ENCODE data around the gene WDR43. TPM values are rescaled to one million over a fixed set of nuclear protein-coding genes. Genes with fewer than 3 reads are reported as not detected.

Gene WDR43
- total and polyA plus RNA-seq, 4 donors, result 9.0 to 53.1 (median 29.3) TPM

DNA sequence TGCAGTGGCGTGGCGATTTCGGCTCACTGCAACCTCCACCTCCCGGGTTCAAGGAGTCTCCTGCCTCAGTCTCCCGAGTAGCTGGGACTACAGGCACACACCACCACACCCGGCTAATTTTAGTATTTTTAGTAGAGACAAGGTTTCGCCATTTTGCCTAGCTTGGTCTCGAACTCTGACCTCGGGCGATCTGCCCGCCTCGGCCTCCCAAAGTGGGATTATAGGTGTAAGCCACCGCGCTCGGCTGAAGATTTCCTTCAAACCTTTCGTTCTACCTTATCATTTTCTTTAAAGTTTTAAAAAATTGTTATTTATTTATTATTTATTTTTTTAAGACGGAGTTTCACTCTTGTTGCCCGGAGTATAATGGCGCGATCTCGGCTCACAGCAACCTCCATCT lies 979 bp upstream of the WDR43 start:
- Histone ChIP-seq H3K27me3 (ENCODE audit: control insufficient read depth in 1 of 2, insufficient read depth in 2 of 2, low read length in 1 of 2) (no peaks in the 10 kb centered on the region), H3K4me1 (ENCODE audit: control insufficient read depth in 1 of 2, insufficient read depth in 2 of 2, low read length in 2 of 2) (peaks cover 0 to 6% of the 10 kb centered on the region in 2 donors), H3K9me3 (ENCODE audit: control insufficient read depth, low read length) (no peaks in the 10 kb centered on the region), H3K27ac (ENCODE audit: low read depth in 1 of 2, low read length in 2 of 2) (no peak overlapping the region), H3K4me3 (ENCODE audit: low read length in 2 of 2) (no peak overlapping the region), H3K36me3 (ENCODE audit: control insufficient read depth in 1 of 2, insufficient read depth in 2 of 2, low read length in 1 of 2) (no peaks in the 10 kb centered on the region)
- ATAC-seq (ENCODE audit: low FRiP score) (no peak), DNase-seq (no peak)
- intact Hi-C loops (cut with DNase I), result no loop called here
- WGBS, 2 donors, result 95 to 98% methylated on average over 21 of the region's 21 CpGs

DNA sequence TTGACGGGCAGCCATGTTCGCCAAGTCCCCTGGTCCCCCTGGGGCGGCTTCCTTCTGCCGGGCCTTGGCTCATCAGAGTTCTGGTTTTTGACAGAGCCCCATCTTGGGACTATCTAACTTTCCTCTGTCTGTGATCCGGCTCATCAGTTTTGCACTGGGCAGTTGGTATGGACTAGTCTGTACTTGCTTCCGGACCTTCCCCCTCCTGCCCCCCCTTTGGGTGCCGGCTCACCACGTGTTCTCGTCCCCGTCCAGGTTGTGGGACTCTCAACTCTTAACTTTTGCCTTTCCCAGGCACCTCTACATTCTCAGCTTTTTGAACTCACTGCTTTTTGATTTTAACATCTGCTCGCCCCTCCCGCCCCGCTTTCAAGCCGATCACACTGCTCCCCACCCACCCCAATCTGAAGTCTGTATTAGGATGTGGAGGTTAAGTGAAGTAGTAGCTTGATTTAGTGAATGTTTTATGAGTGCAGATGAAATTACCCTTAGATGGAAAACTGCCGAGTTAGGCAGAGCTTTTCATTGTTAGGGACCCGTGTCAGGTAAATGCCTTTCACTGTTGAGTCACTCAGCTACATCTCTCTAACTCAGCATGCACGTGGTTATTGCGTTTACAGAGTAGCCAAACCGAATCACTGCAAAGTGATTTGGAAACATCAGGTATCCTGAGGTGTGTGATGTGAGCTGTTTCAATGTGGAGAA lies 874 bp downstream of the WDR43 start:
- Histone ChIP-seq H3K4me3 (ENCODE audit: low read length in 2 of 2) (peak overlapping the region; percentile 55 to 73), H3K4me1 (ENCODE audit: control insufficient read depth in 1 of 2, insufficient read depth in 2 of 2, low read length in 2 of 2) (peaks cover 0 to 6% of the 10 kb centered on the region in 2 donors), H3K27ac (ENCODE audit: low read depth in 1 of 2, low read length in 2 of 2) (peak overlapping the region in 1 of 2 donors; percentile 14), H3K27me3 (ENCODE audit: control insufficient read depth in 1 of 2, insufficient read depth in 2 of 2, low read length in 1 of 2) (no peaks in the 10 kb centered on the region), H3K9me3 (ENCODE audit: control insufficient read depth, low read length) (no peaks in the 10 kb centered on the region), H3K36me3 (ENCODE audit: control insufficient read depth in 1 of 2, insufficient read depth in 2 of 2, low read length in 1 of 2) (no peaks in the 10 kb centered on the region)
- ATAC-seq (ENCODE audit: low FRiP score), result peak; percentile 5
- DNase-seq, result peak; percentile 53 to 78
- intact Hi-C loops (cut with DNase I), result no loop called here
- WGBS, 2 donors, result 1 to 2% methylated on average over 19 of the region's 19 CpGs

DNA sequence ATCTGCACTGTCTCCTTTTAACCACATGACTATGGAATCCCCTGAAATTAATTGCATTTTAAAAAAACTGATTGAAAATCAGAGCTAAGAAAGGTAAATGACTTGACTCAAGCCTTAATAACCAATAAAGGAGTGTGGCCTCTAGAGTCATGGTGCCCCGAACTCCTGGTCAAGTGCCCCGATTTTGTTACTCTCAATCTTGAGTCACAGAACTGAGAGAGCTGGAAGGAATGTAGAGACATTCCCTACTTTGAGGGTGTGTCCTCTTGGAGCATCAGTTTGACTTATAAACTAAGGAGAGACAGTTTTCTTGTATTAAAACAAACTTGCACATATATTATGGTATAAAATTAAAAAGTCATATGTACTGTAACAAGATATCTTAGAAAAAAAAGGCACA lies 2.4 kb downstream of the WDR43 start:
- no peak for ATAC-seq (ENCODE audit: low FRiP score)
- intact Hi-C loops (cut with DNase I), result no loop called here
- Histone ChIP-seq H3K36me3 (ENCODE audit: control insufficient read depth in 1 of 2, insufficient read depth in 2 of 2, low read length in 1 of 2) (no peaks in the 10 kb centered on the region), H3K9me3 (ENCODE audit: control insufficient read depth, low read length) (no peaks in the 10 kb centered on the region), H3K27ac (ENCODE audit: low read depth in 1 of 2, low read length in 2 of 2) (no peak overlapping the region), H3K4me1 (ENCODE audit: control insufficient read depth in 1 of 2, insufficient read depth in 2 of 2, low read length in 2 of 2) (peaks cover 0 to 6% of the 10 kb centered on the region in 2 donors), H3K4me3 (ENCODE audit: low read length in 2 of 2) (no peak overlapping the region), H3K27me3 (ENCODE audit: control insufficient read depth in 1 of 2, insufficient read depth in 2 of 2, low read length in 1 of 2) (no peaks in the 10 kb centered on the region)
- WGBS, 2 donors, result 70 to 73% methylated on average over 2 of the region's 2 CpGs
- DNase-seq, result no peak

DNA sequence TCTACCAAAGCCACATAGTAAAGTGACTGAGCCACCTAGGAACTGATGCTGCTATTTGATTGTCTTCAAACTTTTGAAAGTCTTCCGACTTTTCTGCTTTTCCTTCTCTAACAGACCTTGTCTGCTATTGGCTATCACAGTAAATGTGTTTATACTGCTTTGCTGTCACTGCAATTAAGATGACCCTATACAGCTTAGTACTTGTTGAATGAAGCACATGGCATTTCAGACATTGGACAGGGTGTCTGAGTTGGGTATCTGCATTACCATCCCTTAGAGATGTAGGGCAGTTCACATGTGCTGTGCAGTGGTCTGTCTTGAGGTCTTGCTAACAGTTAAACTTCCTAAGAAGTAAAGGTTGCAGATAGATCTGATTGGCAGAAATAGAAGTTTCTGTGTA lies 3.6 kb downstream of the WDR43 start:
- peaks cover 0 to 5% of the 10 kb centered on the region in 2 donors for H3K36me3 ChIP-seq (ENCODE audit: control insufficient read depth in 1 of 2, insufficient read depth in 2 of 2, low read length in 1 of 2)
- intact Hi-C loops (cut with DNase I), result no loop called here
- no peak overlapping the region for H3K4me3 ChIP-seq (ENCODE audit: low read length in 2 of 2)
- H3K27ac ChIP-seq (ENCODE audit: low read depth in 1 of 2, low read length in 2 of 2), result no peak overlapping the region
- ATAC-seq (ENCODE audit: low FRiP score) (no peak), DNase-seq (no peak)
- peaks cover 0 to 6% of the 10 kb centered on the region in 2 donors for H3K4me1 ChIP-seq (ENCODE audit: control insufficient read depth in 1 of 2, insufficient read depth in 2 of 2, low read length in 2 of 2)
- H3K9me3 ChIP-seq (ENCODE audit: control insufficient read depth, low read length), result no peaks in the 10 kb centered on the region
- no peaks in the 10 kb centered on the region for H3K27me3 ChIP-seq (ENCODE audit: control insufficient read depth in 1 of 2, insufficient read depth in 2 of 2, low read length in 1 of 2)
- 55 to 57% methylated on average over 1 of the region's 1 CpG for WGBS, 2 donors

DNA sequence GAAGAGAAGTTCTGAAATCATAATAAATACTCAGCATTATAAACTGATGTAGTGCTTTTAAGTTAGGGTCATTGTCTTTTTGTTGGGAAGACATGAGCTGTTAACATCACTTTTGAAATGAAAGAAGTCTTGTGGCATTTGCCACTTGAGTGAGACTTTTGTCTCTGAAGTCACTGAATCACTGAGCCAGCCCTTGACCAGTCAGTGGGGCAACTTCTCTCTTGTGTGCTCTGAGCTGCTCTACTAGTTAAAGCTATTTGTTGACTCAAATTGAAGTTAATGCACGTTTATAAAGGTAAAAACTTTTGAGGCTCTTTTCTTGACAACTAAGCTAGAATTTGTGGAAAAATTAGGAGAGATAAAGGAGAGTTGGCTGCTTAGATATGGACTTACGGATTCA lies 6.7 kb downstream of the WDR43 start:
- ATAC-seq (ENCODE audit: low FRiP score), result no peak
- WGBS, 2 donors, result 62 to 68% methylated on average over 2 of the region's 2 CpGs
- Histone ChIP-seq H3K27me3 (ENCODE audit: control insufficient read depth in 1 of 2, insufficient read depth in 2 of 2, low read length in 1 of 2) (no peaks in the 10 kb centered on the region), H3K27ac (ENCODE audit: low read depth in 1 of 2, low read length in 2 of 2) (no peak overlapping the region), H3K4me3 (ENCODE audit: low read length in 2 of 2) (no peak overlapping the region), H3K36me3 (ENCODE audit: control insufficient read depth in 1 of 2, insufficient read depth in 2 of 2, low read length in 1 of 2) (peaks cover 0 to 5% of the 10 kb centered on the region in 2 donors), H3K9me3 (ENCODE audit: control insufficient read depth, low read length) (no peaks in the 10 kb centered on the region), H3K4me1 (ENCODE audit: control insufficient read depth in 1 of 2, insufficient read depth in 2 of 2, low read length in 2 of 2) (peaks cover 0 to 6% of the 10 kb centered on the region in 2 donors)
- intact Hi-C loops (cut with DNase I), result no loop called here
- DNase-seq, result no peak

DNA sequence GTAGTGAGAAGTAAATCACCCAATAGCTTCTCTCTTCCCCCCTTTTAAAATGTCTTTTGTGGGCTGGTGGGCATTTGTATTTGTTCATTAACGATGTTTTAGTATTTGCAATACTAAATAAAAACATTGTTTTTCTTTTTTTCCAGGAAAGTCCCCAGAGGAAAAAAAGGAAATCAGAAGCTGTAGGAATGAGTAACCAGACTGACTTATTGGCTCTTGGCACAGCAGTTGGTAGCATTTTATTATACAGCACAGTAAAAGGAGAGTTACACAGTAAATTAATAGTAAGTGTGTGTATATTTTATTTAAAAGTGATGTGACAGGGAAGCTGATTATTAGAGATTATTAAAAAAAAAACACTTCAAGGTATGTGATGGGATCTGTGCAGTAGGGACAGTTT lies 7.4 kb downstream of the WDR43 start:
- Histone ChIP-seq H3K4me3 (ENCODE audit: low read length in 2 of 2) (no peak overlapping the region), H3K27me3 (ENCODE audit: control insufficient read depth in 1 of 2, insufficient read depth in 2 of 2, low read length in 1 of 2) (no peaks in the 10 kb centered on the region), H3K9me3 (ENCODE audit: control insufficient read depth, low read length) (no peaks in the 10 kb centered on the region), H3K4me1 (ENCODE audit: control insufficient read depth in 1 of 2, insufficient read depth in 2 of 2, low read length in 2 of 2) (peaks cover 0 to 5% of the 10 kb centered on the region in 2 donors), H3K27ac (ENCODE audit: low read depth in 1 of 2, low read length in 2 of 2) (no peak overlapping the region), H3K36me3 (ENCODE audit: control insufficient read depth in 1 of 2, insufficient read depth in 2 of 2, low read length in 1 of 2) (peaks cover 0 to 5% of the 10 kb centered on the region in 2 donors)
- ATAC-seq (ENCODE audit: low FRiP score), result no peak
- no peak for DNase-seq
- WGBS, 2 donors, result 59 to 65% methylated on average over 1 of the region's 1 CpG
- intact Hi-C loops (cut with DNase I), result no loop called here

DNA sequence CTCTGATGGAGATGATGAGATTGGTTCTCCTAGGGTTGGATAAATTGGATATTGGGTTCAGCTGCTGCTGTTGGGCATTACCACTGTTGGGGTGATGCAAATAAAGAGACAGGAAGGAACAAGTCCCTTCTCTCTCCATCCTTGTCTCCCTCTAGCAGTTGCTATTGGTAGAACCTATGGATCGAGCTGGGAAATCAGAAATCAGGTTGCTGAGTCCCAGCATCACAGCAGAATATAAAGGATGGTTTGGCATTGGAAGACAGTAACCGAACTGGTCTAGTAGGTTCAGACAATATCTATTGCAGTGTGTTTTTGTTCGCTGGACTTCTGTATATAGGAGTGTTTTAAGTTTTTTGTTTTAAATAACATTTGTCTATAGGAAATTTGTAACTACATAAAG lies 8.1 kb downstream of the WDR43 start:
- peaks cover 0 to 3% of the 10 kb centered on the region in 2 donors for H3K4me1 ChIP-seq (ENCODE audit: control insufficient read depth in 1 of 2, insufficient read depth in 2 of 2, low read length in 2 of 2)
- no peak overlapping the region for H3K27ac ChIP-seq (ENCODE audit: low read depth in 1 of 2, low read length in 2 of 2)
- no peaks in the 10 kb centered on the region for H3K27me3 ChIP-seq (ENCODE audit: control insufficient read depth in 1 of 2, insufficient read depth in 2 of 2, low read length in 1 of 2)
- H3K36me3 ChIP-seq (ENCODE audit: control insufficient read depth in 1 of 2, insufficient read depth in 2 of 2, low read length in 1 of 2), result peaks cover 0 to 8% of the 10 kb centered on the region in 2 donors
- H3K9me3 ChIP-seq (ENCODE audit: control insufficient read depth, low read length), result no peaks in the 10 kb centered on the region
- 91 to 93% methylated on average over 3 of the region's 3 CpGs for WGBS, 2 donors
- no peak overlapping the region for H3K4me3 ChIP-seq (ENCODE audit: low read length in 2 of 2)
- intact Hi-C loops (cut with DNase I), result no loop called here
- ATAC-seq (ENCODE audit: low FRiP score) (no peak), DNase-seq (no peak)

DNA sequence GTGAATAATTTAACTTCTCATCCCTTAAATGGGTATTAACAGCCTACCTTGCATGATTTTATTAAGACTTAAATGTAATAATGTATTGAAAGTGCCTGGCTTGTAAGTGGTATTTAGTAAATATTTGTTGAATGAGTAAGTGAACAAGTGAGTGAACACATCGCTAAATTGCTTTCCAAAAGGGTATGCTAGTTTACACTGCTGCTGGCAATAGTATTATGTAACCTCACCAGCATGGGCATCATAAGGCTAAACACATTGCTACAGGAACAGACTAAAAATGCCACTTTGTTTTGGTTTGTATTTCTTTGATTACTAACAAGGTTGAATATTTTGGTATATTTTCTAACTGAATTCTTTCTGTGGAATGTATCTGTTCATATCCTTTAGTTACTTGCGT lies 9.8 kb downstream of the WDR43 start:
- H3K36me3 ChIP-seq (ENCODE audit: control insufficient read depth in 1 of 2, insufficient read depth in 2 of 2, low read length in 1 of 2), result peaks cover 4 to 8% of the 10 kb centered on the region in 2 donors
- ATAC-seq (ENCODE audit: low FRiP score) (no peak), DNase-seq (no peak)
- H3K4me3 ChIP-seq (ENCODE audit: low read length in 2 of 2), result no peak overlapping the region
- intact Hi-C loops (cut with DNase I), result no loop called here
- H3K27me3 ChIP-seq (ENCODE audit: control insufficient read depth in 1 of 2, insufficient read depth in 2 of 2, low read length in 1 of 2), result no peaks in the 10 kb centered on the region
- 63% methylated on average over 2 of the region's 2 CpGs for WGBS, 2 donors
- no peak overlapping the region for H3K27ac ChIP-seq (ENCODE audit: low read depth in 1 of 2, low read length in 2 of 2)
- H3K4me1 ChIP-seq (ENCODE audit: control insufficient read depth in 1 of 2, insufficient read depth in 2 of 2, low read length in 2 of 2), result no peaks in the 10 kb centered on the region
- no peaks in the 10 kb centered on the region for H3K9me3 ChIP-seq (ENCODE audit: control insufficient read depth, low read length)

DNA sequence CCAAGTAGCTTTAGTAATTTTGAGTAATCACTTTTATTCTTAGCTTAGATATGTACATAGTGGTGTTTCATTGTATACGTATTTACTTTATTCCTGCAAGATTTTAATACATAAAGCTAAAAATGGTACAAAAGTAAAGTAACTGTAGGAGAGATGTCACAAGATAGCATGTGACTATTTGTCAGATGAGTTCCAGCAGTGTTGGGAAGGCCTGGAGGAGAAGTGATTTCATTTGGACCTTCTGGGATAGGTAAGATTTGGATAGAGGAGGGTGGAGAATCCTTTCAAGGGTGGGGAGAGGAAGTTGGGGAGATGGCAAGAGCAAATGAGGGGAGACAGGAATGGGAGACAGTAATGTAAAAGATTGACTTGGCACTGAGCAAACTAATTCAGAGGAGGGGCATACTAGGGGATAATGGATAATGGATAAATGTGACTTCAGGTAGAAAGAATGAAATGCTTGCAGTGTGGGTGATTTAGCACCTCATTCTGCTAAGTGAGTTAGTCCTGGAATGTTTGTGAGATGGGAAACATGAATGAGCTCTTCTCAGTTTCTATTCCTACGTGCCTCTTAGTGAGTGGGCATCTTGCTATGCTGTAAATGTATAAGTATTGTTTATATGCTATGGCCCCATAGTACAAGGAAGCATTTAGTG lies 10.5 kb downstream of the WDR43 start:
- no peak for ATAC-seq (ENCODE audit: low FRiP score)
- 88 to 91% methylated on average over 2 of the region's 2 CpGs for WGBS, 2 donors
- peaks cover 4 to 8% of the 10 kb centered on the region in 2 donors for H3K36me3 ChIP-seq (ENCODE audit: control insufficient read depth in 1 of 2, insufficient read depth in 2 of 2, low read length in 1 of 2)
- DNase-seq, result no peak
- H3K4me1 ChIP-seq (ENCODE audit: control insufficient read depth in 1 of 2, insufficient read depth in 2 of 2, low read length in 2 of 2), result no peaks in the 10 kb centered on the region
- no peaks in the 10 kb centered on the region for H3K9me3 ChIP-seq (ENCODE audit: control insufficient read depth, low read length)
- intact Hi-C loops (cut with DNase I), result no loop called here
- no peak overlapping the region for H3K27ac ChIP-seq (ENCODE audit: low read depth in 1 of 2, low read length in 2 of 2)
- no peak overlapping the region for H3K4me3 ChIP-seq (ENCODE audit: low read length in 2 of 2)
- no peaks in the 10 kb centered on the region for H3K27me3 ChIP-seq (ENCODE audit: control insufficient read depth in 1 of 2, insufficient read depth in 2 of 2, low read length in 1 of 2)
